HepG2 (cell line): ENCODE measurements around the gene NINL. TPM values are rescaled to one million over a fixed set of nuclear protein-coding genes. Genes with fewer than 3 reads are reported as not detected.

Source experiments
- ATAC-seq: fragments of 200-7000 bp; cut with Tn5 transposase; 3 replicates; pipeline ENCODE4 v1.9.1; 2020; ENCODE audit warnings: mild to moderate bottlenecking, moderate library complexity
- BruUV-seq: library from RNA; stranded (reverse); fragments of 400-500 nt; replicated peaks from 2 replicates; lab custom pipeline; 2021; lab: Mats Ljungman, UMichigan
- CTCF ChIA-PET: fragments of 300-600 bp; formaldehyde crosslinking; extraction: SDS; loops from one replicate; lab custom pipeline; 2021; ENCODE audit warnings: low total read pairs, inconsistent platforms, low intra/inter-chr PET ratio; lab: Yijun Ruan, JAX
- POLR2A ChIA-PET: fragments of 350-600 bp; sonication (Branson Sonifier 250); formaldehyde crosslinking; loops from one replicate; lab custom pipeline; 2020; ENCODE audit warnings: antibody characterized with exemption, inconsistent platforms; lab: Yijun Ruan, JAX
- DNase-seq: peaks from one replicate; pipeline ENCODE4 v3.0.0-alpha.2; 2015; ENCODE audit warnings: low spot score
- FAIRE-seq: peaks from 3 replicates; lab custom pipeline; 2011; peaks lifted over from hg19 to GRCh38; lab: Jason Lieb, UNC
- H2AFZ ChIP-seq: one replicate; pipeline ENCODE4 v1.6.1; 2011; ENCODE audit warnings: low read length, inconsistent platforms
- H3K27ac ChIP-seq: fragments of 300-600 bp; 3 replicates; pipeline ENCODE4 v1.8.0; 2011; ENCODE audit warnings: mixed run types, mild to moderate bottlenecking, mixed read lengths, low read length, inconsistent platforms; ENCODE audit not compliant: insufficient read depth; ENCODE audit errors: extremely low read length
- H3K27me3 ChIP-seq, 2 experiments: fragments of 200-600 bp in 1 of 2; 2 replicates in 1 of 2; 3 replicates in 1 of 2; pipeline versions ENCODE4 v1.6.0 to v1.8.0; 2011; ENCODE audit warnings: low read length in 2 of 2, mild to moderate bottlenecking in 2 of 2, moderate library complexity in 2 of 2, inconsistent platforms in 1 of 2; ENCODE audit not compliant: insufficient read depth in 2 of 2, control insufficient read depth in 1 of 2
- H3K36me3 ChIP-seq, 2 experiments: fragments of 200-600 bp in 1 of 2; replicated peaks in 1 of 2; 2 replicates in 1 of 2; 3 replicates in 1 of 2; pipeline versions ENCODE4 v1.5.1 to v1.8.0; 2011; ENCODE audit warnings: low read length in 2 of 2, inconsistent platforms in 1 of 2; ENCODE audit not compliant: insufficient read depth in 2 of 2, control insufficient read depth in 1 of 2
- H3K4me1 ChIP-seq: 2 replicates; pipeline ENCODE4 v1.5.1; 2012; ENCODE audit warnings: low read length, inconsistent platforms; ENCODE audit not compliant: insufficient read depth
- H3K4me2 ChIP-seq: 2 replicates; pipeline ENCODE4 v1.6.0; 2011; ENCODE audit warnings: low read depth, low read length, inconsistent platforms
- H3K4me3 ChIP-seq, 3 experiments: fragments of 200-600 bp in 1 of 3; sonication (generic), shearing (Covaris generic) in 1 of 3; replicated peaks in 1 of 3; 2 replicates each; pipeline ENCODE4 v1.5.1; 2011 to 2016; ENCODE audit warnings: low read length in 3 of 3, inconsistent platforms in 2 of 3, low read depth in 2 of 3, mild to moderate bottlenecking in 2 of 3, control low read depth in 1 of 3, mixed read lengths in 1 of 3; ENCODE audit not compliant: insufficient read depth in 1 of 3
- H3K79me2 ChIP-seq: one replicate; pipeline ENCODE4 v1.6.1; 2011; ENCODE audit warnings: low read length, inconsistent platforms; ENCODE audit not compliant: insufficient read depth
- H3K9ac ChIP-seq: 2 replicates; pipeline ENCODE4 v1.6.0; 2011; ENCODE audit warnings: mild to moderate bottlenecking, low read depth, low read length, inconsistent platforms; ENCODE audit not compliant: insufficient read depth
- H3K9me3 ChIP-seq: 2 replicates; pipeline ENCODE4 v1.5.1; 2012; ENCODE audit warnings: mild to moderate bottlenecking, low read length
- H4K20me1 ChIP-seq: 2 replicates; pipeline ENCODE4 v1.6.0; 2011; ENCODE audit warnings: inconsistent platforms, mild to moderate bottlenecking, low read length, moderate library complexity; ENCODE audit not compliant: insufficient read depth
- AGO2 ChIP-seq: fragments of 200-400 bp; formaldehyde crosslinking; optimal IDR thresholded peaks from 2 replicates; pipeline ENCODE3; 2017; ENCODE audit warnings: mild to moderate bottlenecking, low read depth, low read length, moderate library complexity
- ZNF781 ChIP-seq: sonication (generic); formaldehyde crosslinking; IDR thresholded peaks from 2 replicates; pipeline ENCODE4 v1.5.1; 2020; ENCODE audit warnings: borderline replicate concordance, mild to moderate bottlenecking, missing genetic modification reagents; ENCODE audit errors: not compliant biosample characterization
- ZNF841 ChIP-seq: sonication (generic); formaldehyde crosslinking; IDR thresholded peaks from 2 replicates; pipeline ENCODE4 v1.8.1; 2023; ENCODE audit warnings: missing genetic modification reagents, borderline replicate concordance
- WGBS: methylation state at CpG from one replicate; pipeline ENCODE4 v1.1.6; 2017; ENCODE audit warnings: low lambda C conversion rate; 5-methylcytosine and 5-hydroxymethylcytosine counted together
- in situ Hi-C: cut with HindIII; loops from 2 replicates; pipeline ENCODE4 v1.10.0; 2017; ENCODE audit warnings: low pct_unique_long_range_greater_than_20kb; ENCODE audit not compliant: extremely low pct_ligation_motif_present
- intact Hi-C: fragments of 100-400 bp; cut with micrococcal nuclease; formaldehyde crosslinking; loops from one replicate; pipeline ENCODE4 v1.10.0; 2022; ENCODE audit not compliant: unreplicated experiment
- polyA plus RNA-seq, 8 experiments: library from polyadenylated mRNA; depleted of rRNA in 3 of 8; stranded (reverse) in 7 of 8; unstranded in 1 of 8; fragments of >200 nt; fragmentation: Illumina TruSeq in 4 of 8; extraction: Trizol in 4 of 8; gene quantifications; 2 replicates each; pipeline versions ENCODE4 v1.2.1 to v1.2.3, GENCODE V29; 2011 to 2016; ENCODE audit warnings: low read depth in 4 of 8, missing spikeins in 1 of 8, mixed read lengths in 1 of 8; ENCODE audit not compliant: insufficient read depth in 1 of 8
- total RNA-seq, 5 experiments: library from RNA; depleted of rRNA; stranded (reverse); fragments of >200 nt; fragmentation: Illumina TruSeq; extraction: Trizol; gene quantifications; 2 replicates each; pipeline ENCODE4 v1.2.3, GENCODE V29; 2016; ENCODE audit warnings: low read depth in 1 of 5
- TF ChIP-seq, protein P1 (sequence below): IDR thresholded peaks from 2 replicates; pipeline ENCODE4 v1.6.1; 2012; ENCODE audit warnings: inconsistent platforms
- TF ChIP-seq, protein P2 (sequence below): sonication (generic); formaldehyde crosslinking; IDR thresholded peaks from 2 replicates; pipeline ENCODE4 v1.5.1; 2020; ENCODE audit warnings: missing genetic modification reagents, mild to moderate bottlenecking, borderline replicate concordance

The NINL gene
- total and polyA plus RNA-seq, 2 of the 13 experiments (the other 11 are each of a cell fraction or from before 2014, with no cell fraction given), result 32.3 to 34.3 TPM

DNA sequence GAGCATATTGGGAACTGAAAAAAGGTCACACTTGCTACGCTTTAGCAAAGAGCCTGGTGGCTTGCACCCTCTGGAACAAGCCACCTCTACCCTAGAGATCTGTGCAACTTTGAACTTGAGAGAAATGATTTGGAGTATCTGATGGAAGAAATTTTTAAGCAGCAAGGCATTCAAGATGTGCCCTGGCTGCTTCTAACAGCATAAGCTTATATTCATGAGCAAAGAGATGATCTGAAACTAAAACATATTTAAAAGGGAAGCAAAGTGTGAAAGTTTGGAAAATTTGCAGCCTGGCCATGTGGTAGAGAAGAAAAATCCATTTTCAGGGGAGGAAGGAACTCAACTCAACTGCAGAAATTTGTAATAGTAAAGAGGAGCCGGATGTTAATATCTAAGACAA lies 71.1 kb downstream of the NINL start:
- Histone ChIP-seq H3K4me2 (no peak overlapping the region), H3K9ac (no peak overlapping the region), H3K4me3 (no peak overlapping the region), H4K20me1 (no peaks in the 10 kb centered on the region), H2AFZ (no peak overlapping the region), H3K27me3 (no peaks in the 10 kb centered on the region), H3K27ac (no peak overlapping the region), H3K9me3 (peaks cover 34% of the 10 kb centered on the region), H3K4me1 (peaks cover 3% of the 10 kb centered on the region), H3K36me3 (peaks cover 55 to 85% of the 10 kb centered on the region in 2 experiments), H3K79me2 (no peaks in the 10 kb centered on the region)
- intact Hi-C loops (no loop called here), in situ Hi-C loops (no loop called here)
- 96% methylated on average over 2 of the region's 2 CpGs for WGBS
- BruUV-seq, result no TSS peak
- ChIA-PET POLR2A (interaction anchor here (1.0 kb wide), 1 partner anchor 12 kb away, joined by 3 read pairs; no protein-coding TSS in a partner anchor), CTCF (no interaction called here)
- FAIRE-seq (no peak), DNase-seq (no peak), ATAC-seq (no peak)
- peak; percentile 99 for TF ChIP-seq ZNF841 (CRISPR knock-in tag)
- TF ChIP-seq, protein P1, sequence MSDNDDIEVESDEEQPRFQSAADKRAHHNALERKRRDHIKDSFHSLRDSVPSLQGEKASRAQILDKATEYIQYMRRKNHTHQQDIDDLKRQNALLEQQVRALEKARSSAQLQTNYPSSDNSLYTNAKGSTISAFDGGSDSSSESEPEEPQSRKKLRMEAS, result no peak

DNA sequence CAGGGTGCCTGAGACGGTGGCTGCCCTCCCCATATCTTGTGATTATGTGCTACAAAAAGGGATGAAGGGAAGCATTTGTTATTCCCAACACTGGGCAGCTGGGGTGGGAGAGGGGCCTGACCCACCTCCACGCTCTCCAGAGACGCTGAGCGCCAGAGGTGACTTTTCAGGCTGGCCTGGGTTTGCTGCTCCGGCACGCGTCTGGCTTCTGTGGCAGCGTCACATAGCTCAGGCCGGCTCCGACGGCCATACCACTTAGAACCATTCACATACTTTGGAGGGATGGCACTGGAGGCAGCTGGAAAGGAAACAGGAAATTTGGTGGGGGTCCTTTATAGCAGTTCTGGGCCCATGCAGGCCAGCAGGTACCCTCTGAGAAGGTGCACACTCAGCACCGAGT lies 72.6 kb downstream of the NINL start:
- CTCF ChIA-PET, result no interaction called here
- BruUV-seq, result no TSS peak
- TF ChIP-seq AGO2, result peak; percentile 24
- no peak for TF ChIP-seq ZNF781
- TF ChIP-seq, protein P2, sequence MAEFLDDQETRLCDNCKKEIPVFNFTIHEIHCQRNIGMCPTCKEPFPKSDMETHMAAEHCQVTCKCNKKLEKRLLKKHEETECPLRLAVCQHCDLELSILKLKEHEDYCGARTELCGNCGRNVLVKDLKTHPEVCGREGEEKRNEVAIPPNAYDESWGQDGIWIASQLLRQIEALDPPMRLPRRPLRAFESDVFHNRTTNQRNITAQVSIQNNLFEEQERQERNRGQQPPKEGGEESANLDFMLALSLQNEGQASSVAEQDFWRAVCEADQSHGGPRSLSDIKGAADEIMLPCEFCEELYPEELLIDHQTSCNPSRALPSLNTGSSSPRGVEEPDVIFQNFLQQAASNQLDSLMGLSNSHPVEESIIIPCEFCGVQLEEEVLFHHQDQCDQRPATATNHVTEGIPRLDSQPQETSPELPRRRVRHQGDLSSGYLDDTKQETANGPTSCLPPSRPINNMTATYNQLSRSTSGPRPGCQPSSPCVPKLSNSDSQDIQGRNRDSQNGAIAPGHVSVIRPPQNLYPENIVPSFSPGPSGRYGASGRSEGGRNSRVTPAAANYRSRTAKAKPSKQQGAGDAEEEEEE, result no peak
- Histone ChIP-seq H3K4me3 (no peak overlapping the region), H3K79me2 (no peaks in the 10 kb centered on the region), H3K9ac (no peak overlapping the region), H3K4me2 (no peak overlapping the region), H3K9me3 (peaks cover 34% of the 10 kb centered on the region), H4K20me1 (no peaks in the 10 kb centered on the region), H3K36me3 (peaks cover 59 to 91% of the 10 kb centered on the region in 2 experiments), H3K27ac (no peak overlapping the region), H3K4me1 (peaks cover 18% of the 10 kb centered on the region), H3K27me3 (no peaks in the 10 kb centered on the region), H2AFZ (no peak overlapping the region)
- FAIRE-seq (no peak), DNase-seq (no peak), ATAC-seq (no peak)
- POLR2A ChIA-PET, result interaction anchor here (1.2 kb wide), 1 partner anchor 13 kb away, joined by 3 read pairs; no protein-coding TSS in a partner anchor
- WGBS, result 98% methylated on average over 12 of the region's 12 CpGs
- in situ Hi-C loops (no loop called here), intact Hi-C loops (no loop called here)
